Colonic mucosa (tissue), 4 donors: ENCODE measurements around the gene CD52. TPM values are rescaled to one million over a fixed set of nuclear protein-coding genes. Genes with fewer than 3 reads are reported as not detected.

Experiments used
- DNase-seq: peaks from one replicate; pipeline ENCODE4 v3.0.0-alpha.2; 2020
- H3K27ac ChIP-seq: fragments of 200-600 bp; one replicate; pipeline ENCODE4 v1.8.0; 2021
- H3K27me3 ChIP-seq: fragments of 200-600 bp; one replicate; pipeline ENCODE4 v1.8.0; 2021
- H3K36me3 ChIP-seq: fragments of 200-600 bp; one replicate; pipeline ENCODE4 v1.8.0; 2021
- H3K4me1 ChIP-seq: fragments of 200-600 bp; one replicate; pipeline ENCODE4 v1.8.0; 2021; ENCODE audit warnings: mild to moderate bottlenecking
- H3K4me3 ChIP-seq: fragments of 200-600 bp; one replicate; pipeline ENCODE4 v1.8.0; 2021
- H3K9ac ChIP-seq, 2 donors: one replicate each; pipeline ENCODE4 v1.7.0; 2013; ENCODE audit warnings: control low read depth in 2 of 2, low read depth in 2 of 2, low read length in 2 of 2
- H3K9me3 ChIP-seq: fragments of 200-600 bp; one replicate; pipeline ENCODE4 v1.8.0; 2021
- intact Hi-C: fragments of 100-400 bp; cut with DNase I; formaldehyde crosslinking; loops from one replicate; pipeline ENCODE4 v1.14.1; 2022
- total RNA-seq, 2 donors: library from RNA; stranded (reverse); fragmentation: NEBNext Ultra II Directional in 1 of 2; extraction: Animal tissue kit (Norgen Biotek cat#: 25700) in 1 of 2; gene quantifications; one replicate each; pipeline ENCODE4 v1.2.1, GENCODE V29; 2021
- TF ChIP-seq, protein P1 (sequence below): fragments of 200-600 bp; IDR thresholded peaks from one replicate; pipeline ENCODE4 v1.8.0; 2022; ENCODE audit warnings: antibody characterized with exemption, mild to moderate bottlenecking
- donor health status: healthy.
- donor health status: DM: no; HTN: no; CAD: no.
- donor health status: DM: no; HTN: no; CAD: no.

The CD52 gene
- total RNA-seq, 2 donors from 2014 or later = 9.4 to 13.1 TPM

DNA sequence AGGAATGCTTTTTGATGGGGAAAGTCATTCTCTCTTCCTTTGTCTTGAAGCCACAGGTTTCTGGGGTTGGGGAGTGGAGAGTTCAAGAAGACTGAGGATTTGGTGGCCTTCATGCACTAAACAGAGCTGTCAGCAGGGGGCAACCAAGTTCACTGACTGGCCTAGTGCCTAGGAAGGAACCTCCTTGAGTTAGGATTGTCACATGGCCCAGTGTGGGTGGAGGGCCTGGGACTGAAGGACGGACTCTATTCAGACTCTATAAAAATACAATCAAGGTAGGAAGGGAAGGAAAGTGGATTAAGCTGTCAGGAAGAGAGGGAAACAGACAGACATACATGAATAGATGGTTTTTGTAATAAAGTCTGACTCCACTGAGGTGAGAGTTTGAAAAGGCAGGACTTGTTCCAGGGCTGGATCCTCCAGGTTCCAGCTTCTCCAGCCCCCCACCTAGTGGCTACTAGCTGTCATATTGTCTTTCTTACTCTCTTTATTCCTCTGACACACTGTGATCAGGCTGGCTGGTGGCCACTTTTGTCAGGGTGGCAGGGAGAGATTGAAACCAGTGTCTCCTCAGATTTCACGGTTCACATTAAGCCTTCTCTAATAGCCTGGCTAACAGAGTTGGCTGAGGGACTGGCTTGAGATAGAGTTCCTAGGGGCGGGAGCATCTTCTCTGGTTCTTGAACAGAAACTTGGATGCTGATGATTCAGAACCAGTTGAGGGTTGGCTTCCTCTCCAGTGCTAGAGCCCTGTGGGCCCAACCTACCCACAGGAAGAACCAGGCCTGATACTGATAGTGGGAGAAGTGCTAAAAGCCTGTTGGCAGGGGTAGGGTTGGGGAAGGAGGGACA lies 42.0 kb upstream of the CD52 start:
- TF ChIP-seq, protein P1, sequence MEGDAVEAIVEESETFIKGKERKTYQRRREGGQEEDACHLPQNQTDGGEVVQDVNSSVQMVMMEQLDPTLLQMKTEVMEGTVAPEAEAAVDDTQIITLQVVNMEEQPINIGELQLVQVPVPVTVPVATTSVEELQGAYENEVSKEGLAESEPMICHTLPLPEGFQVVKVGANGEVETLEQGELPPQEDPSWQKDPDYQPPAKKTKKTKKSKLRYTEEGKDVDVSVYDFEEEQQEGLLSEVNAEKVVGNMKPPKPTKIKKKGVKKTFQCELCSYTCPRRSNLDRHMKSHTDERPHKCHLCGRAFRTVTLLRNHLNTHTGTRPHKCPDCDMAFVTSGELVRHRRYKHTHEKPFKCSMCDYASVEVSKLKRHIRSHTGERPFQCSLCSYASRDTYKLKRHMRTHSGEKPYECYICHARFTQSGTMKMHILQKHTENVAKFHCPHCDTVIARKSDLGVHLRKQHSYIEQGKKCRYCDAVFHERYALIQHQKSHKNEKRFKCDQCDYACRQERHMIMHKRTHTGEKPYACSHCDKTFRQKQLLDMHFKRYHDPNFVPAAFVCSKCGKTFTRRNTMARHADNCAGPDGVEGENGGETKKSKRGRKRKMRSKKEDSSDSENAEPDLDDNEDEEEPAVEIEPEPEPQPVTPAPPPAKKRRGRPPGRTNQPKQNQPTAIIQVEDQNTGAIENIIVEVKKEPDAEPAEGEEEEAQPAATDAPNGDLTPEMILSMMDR = peak; percentile 72
- Histone ChIP-seq H3K9me3 (no peaks in the 10 kb centered on the region), H3K9ac (peak overlapping the region; percentile 13 to 82), H3K27me3 (no peaks in the 10 kb centered on the region), H3K4me3 (no peak overlapping the region), H3K36me3 (no peaks in the 10 kb centered on the region), H3K27ac (peak overlapping the region; percentile 95), H3K4me1 (peaks cover 17% of the 10 kb centered on the region)
- intact Hi-C loops = no loop called here
- peak; percentile 95 for DNase-seq

DNA sequence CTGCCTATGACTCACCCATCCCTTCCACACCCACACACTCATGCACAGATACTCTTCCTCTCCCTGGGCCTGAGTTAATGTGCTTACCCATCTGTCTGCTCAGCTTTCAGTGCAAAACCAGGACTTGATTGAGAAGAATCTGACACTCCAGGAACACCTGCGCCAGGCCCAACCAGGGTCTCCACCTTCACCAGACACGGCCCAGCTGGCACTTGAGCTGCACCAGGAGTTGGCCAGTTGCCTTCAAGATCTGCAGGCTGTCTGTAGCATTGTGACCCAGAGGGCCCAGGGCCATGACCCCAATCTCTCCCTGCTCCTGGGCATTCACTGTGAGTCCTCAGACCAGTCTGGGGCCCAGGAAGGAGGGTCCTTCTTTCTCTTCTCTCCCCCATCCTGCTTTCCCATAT lies 41.3 kb upstream of the CD52 start:
- TF ChIP-seq, protein P1 = no peak
- no peak for DNase-seq
- Histone ChIP-seq H3K4me1 (peaks cover 21% of the 10 kb centered on the region), H3K36me3 (peaks cover 1% of the 10 kb centered on the region), H3K9me3 (no peaks in the 10 kb centered on the region), H3K27me3 (no peaks in the 10 kb centered on the region), H3K4me3 (no peak overlapping the region), H3K27ac (peak overlapping the region; percentile 95), H3K9ac (peak overlapping the region in 1 of 2 donors; percentile 82)
- intact Hi-C loops = no loop called here

DNA sequence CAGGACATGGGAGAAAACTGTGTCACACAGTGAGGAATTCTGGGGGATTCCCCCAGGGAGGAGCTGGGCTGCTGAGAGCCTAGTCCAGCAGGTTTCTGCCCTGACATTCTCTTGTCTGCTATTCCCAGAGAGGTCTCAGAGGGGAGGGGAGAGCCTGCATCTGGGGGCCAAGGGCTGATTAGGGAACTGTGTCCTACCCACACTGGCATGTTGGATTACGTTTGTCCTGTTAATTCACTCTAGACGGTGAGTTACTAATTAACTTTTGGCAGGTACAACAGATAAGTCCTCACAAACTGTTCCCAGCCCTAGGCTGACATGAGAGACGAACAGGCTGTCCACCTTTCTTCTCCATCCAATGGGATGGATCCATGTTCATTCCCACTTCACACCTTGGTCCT lies 40.5 kb upstream of the CD52 start:
- Histone ChIP-seq H3K9me3 (no peaks in the 10 kb centered on the region), H3K9ac (peak overlapping the region; percentile 38 to 82), H3K4me1 (peaks cover 28% of the 10 kb centered on the region), H3K27me3 (no peaks in the 10 kb centered on the region), H3K36me3 (peaks cover 7% of the 10 kb centered on the region), H3K4me3 (no peak overlapping the region), H3K27ac (peak overlapping the region; percentile 95)
- peak; percentile 64 for DNase-seq
- TF ChIP-seq, protein P1 = no peak
- intact Hi-C loops = no loop called here

DNA sequence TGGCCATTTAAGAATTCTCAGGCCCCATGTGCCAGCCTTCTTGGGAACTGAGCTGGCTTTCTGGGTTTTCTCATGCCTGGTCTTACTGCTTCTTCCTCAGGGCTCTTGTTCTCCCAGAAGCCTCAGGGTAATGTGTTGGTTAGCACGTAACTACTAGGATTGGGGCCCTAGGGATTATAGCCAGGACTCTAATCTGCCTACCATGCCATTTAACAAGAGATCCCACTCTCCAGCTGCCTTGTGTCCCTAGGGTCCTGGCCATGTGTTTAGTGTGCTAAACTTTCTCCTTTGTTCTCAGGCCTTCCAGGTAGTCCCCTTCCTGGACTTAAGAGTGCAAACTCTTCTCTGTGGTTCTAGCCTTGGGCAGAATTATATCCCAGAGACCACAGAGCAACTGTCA lies 40.0 kb upstream of the CD52 start:
- H3K4me3 ChIP-seq = no peak overlapping the region
- H3K4me1 ChIP-seq = peaks cover 28% of the 10 kb centered on the region
- TF ChIP-seq, protein P1 = no peak
- peaks cover 7% of the 10 kb centered on the region for H3K36me3 ChIP-seq
- DNase-seq = no peak
- no peaks in the 10 kb centered on the region for H3K27me3 ChIP-seq
- H3K9ac ChIP-seq = peak overlapping the region; percentile 38 to 82
- intact Hi-C loops = no loop called here
- no peaks in the 10 kb centered on the region for H3K9me3 ChIP-seq
- H3K27ac ChIP-seq = peak overlapping the region; percentile 95

DNA sequence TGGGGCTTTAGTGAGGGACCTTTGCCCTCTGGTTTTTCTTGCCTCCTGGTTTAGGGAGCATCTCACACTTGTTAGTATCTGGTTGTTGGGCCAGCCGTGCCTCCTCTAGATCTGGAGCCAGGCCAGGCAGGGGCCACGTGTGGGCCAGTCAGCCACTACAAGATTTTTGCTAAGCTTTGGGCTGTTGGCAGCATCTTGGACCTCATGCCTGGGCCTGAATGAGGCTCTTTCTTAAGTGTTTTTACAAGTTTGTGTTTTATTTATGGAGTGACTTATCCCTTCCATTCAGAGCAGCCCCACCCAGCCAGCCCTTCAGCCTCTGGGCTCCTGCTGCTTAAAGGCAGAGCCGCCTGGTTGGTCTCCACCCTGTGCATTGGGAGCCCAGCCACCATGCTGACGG lies 39.5 kb upstream of the CD52 start:
- DNase-seq = peak; percentile 92
- peaks cover 28% of the 10 kb centered on the region for H3K4me1 ChIP-seq
- H3K9ac ChIP-seq = peak overlapping the region; percentile 38 to 82
- no peaks in the 10 kb centered on the region for H3K27me3 ChIP-seq
- peaks cover 7% of the 10 kb centered on the region for H3K36me3 ChIP-seq
- H3K9me3 ChIP-seq = no peaks in the 10 kb centered on the region
- H3K27ac ChIP-seq = peak overlapping the region; percentile 95
- H3K4me3 ChIP-seq = no peak overlapping the region
- intact Hi-C loops = no loop called here
- TF ChIP-seq, protein P1 = no peak
